ENCODE measurements around the gene GALP.
"Not testable (repeated sequence)": the region's sequence is repeated elsewhere in the genome, so short reads cannot be mapped to it uniquely, and the experiment has no call there.

Gene GALP

GRCh38 chr19:56175861-56176307 lies at the start of gene GALP:
GALP (plus strand) TSS chr19:56176008; CDS start chr19:56177109, 1,101 bp downstream.
- DNase-seq (ENCODE audit: low spot score), result not testable (repeated sequence)

GRCh38 chr19:56126983-56127780 lies 48.6 kb upstream of the GALP start:
- no peak for DNase-seq (ENCODE audit: low spot score)

- no peak for DNase-seq (ENCODE audit: low spot score)
Measured at GRCh38 chr19:56130006-56130405, 45.8 kb upstream of the GALP start.

GRCh38 chr19:56131651-56132050 lies 44.2 kb upstream of the GALP start:
- DNase-seq (ENCODE audit: low spot score), result no peak

- DNase-seq (ENCODE audit: low spot score), result no peak
Measured at GRCh38 chr19:56132316-56132822, 43.4 kb upstream of the GALP start.

GRCh38 chr19:56133858-56134653 lies 41.8 kb upstream of the GALP start:
- DNase-seq (ENCODE audit: low spot score), result no peak

- no peak for DNase-seq (ENCODE audit: low spot score)
Measured at GRCh38 chr19:56134654-56134921, 41.2 kb upstream of the GALP start.

- no peak for DNase-seq (ENCODE audit: low spot score)
Measured at GRCh38 chr19:56136362-56136761, 39.4 kb upstream of the GALP start.

- no peak for DNase-seq (ENCODE audit: low spot score)
Measured at GRCh38 chr19:56137405-56137804, 38.4 kb upstream of the GALP start.

- no peak for DNase-seq (ENCODE audit: low spot score)
Measured at GRCh38 chr19:56138069-56138468, 37.7 kb upstream of the GALP start.

- no peak for DNase-seq (ENCODE audit: low spot score)
Measured at GRCh38 chr19:56139847-56140582, 35.8 kb upstream of the GALP start.

GRCh38 chr19:56140583-56141416 lies 35.0 kb upstream of the GALP start, which contains the start of gene ZNF444:
ZNF444 (plus strand) TSS chr19:56141287; CDS start chr19:56146912, 5,625 bp downstream.
- peak; percentile 97 for DNase-seq (ENCODE audit: low spot score)

- no peak for DNase-seq (ENCODE audit: low spot score)
Measured at GRCh38 chr19:56141417-56141993, 34.3 kb upstream of the GALP start.

GRCh38 chr19:56142087-56142787 lies 33.6 kb upstream of the GALP start:
- no peak for DNase-seq (ENCODE audit: low spot score)

GRCh38 chr19:56142897-56143434 lies 32.8 kb upstream of the GALP start:
- no peak for DNase-seq (ENCODE audit: low spot score)

- no peak for DNase-seq (ENCODE audit: low spot score)
Measured at GRCh38 chr19:56144376-56144775, 31.4 kb upstream of the GALP start.

- no peak for DNase-seq (ENCODE audit: low spot score)
Measured at GRCh38 chr19:56144831-56145230, 31.0 kb upstream of the GALP start.

GRCh38 chr19:56145698-56146097 lies 30.1 kb upstream of the GALP start:
- DNase-seq (ENCODE audit: low spot score), result no peak

- no peak for DNase-seq (ENCODE audit: low spot score)
Measured at GRCh38 chr19:56146904-56147303, 28.9 kb upstream of the GALP start.

- no peak for DNase-seq (ENCODE audit: low spot score)
Measured at GRCh38 chr19:56147307-56147706, 28.5 kb upstream of the GALP start.
